ENCODE measurements around the gene NCR1. TPM values are rescaled to one million over a fixed set of nuclear protein-coding genes. Genes with fewer than 3 reads are reported as not detected.
"Not testable (repeated sequence)": the region's sequence is repeated elsewhere in the genome, so short reads cannot be mapped to it uniquely, and the experiment has no call there.

NCR1 gene
- polyA plus RNA-seq, 1 experiment, result not detected

GRCh38 chr19:54889566-54889965 lies 16.4 kb upstream of the NCR1 start:
- CTCF ChIA-PET, result no interaction called here
- Histone ChIP-seq H3K36me3 (ENCODE audit: control insufficient read depth, insufficient read depth, low read length) (no peaks in the 10 kb centered on the region), H3K27me3 (ENCODE audit: control insufficient read depth, insufficient read depth, low read length) (no peaks in the 10 kb centered on the region), H3K4me3 (ENCODE audit: low read depth, low read length) (no peak overlapping the region)
- DNase-seq (ENCODE audit: low read depth), result no peak
- TF ChIP-seq, protein P1, sequence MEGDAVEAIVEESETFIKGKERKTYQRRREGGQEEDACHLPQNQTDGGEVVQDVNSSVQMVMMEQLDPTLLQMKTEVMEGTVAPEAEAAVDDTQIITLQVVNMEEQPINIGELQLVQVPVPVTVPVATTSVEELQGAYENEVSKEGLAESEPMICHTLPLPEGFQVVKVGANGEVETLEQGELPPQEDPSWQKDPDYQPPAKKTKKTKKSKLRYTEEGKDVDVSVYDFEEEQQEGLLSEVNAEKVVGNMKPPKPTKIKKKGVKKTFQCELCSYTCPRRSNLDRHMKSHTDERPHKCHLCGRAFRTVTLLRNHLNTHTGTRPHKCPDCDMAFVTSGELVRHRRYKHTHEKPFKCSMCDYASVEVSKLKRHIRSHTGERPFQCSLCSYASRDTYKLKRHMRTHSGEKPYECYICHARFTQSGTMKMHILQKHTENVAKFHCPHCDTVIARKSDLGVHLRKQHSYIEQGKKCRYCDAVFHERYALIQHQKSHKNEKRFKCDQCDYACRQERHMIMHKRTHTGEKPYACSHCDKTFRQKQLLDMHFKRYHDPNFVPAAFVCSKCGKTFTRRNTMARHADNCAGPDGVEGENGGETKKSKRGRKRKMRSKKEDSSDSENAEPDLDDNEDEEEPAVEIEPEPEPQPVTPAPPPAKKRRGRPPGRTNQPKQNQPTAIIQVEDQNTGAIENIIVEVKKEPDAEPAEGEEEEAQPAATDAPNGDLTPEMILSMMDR (IDR thresholded peaks at IDR 0.05; ENCODE audit: insufficient read depth, low read depth, low read length), result no peak
- POLR2A ChIA-PET, result no interaction called here

GRCh38 chr19:54893406-54893805 lies 12.5 kb upstream of the NCR1 start:
- CTCF ChIA-PET, result no interaction called here

DNA sequence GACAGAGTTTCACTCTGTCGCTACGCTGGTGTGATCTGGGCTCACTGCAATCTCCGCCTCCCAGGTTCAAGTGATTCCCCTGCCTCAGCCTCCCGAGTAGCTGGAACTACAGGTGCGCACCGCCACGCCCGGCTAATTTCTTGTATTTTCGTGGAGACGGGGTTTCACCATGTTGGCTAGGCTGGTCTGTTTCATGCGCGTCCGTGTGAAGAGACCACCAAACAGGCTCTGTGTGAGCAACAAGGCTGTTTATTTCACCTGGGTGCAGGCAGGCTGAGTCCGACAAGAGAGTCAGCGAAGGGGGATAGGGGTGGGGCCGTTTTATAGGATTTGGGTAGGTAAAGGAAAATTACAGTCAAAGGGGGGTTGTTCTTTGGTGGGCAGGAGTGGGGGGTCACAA lies 11.8 kb upstream of the NCR1 start:
- H3K4me3 ChIP-seq (ENCODE audit: low read depth, low read length); CTCF ChIA-PET; H3K27me3 ChIP-seq (ENCODE audit: control insufficient read depth, insufficient read depth, low read length); POLR2A ChIA-PET; H3K36me3 ChIP-seq (ENCODE audit: control insufficient read depth, insufficient read depth, low read length); DNase-seq (ENCODE audit: low read depth): not testable (repeated sequence)

More at GRCh38 chr19:54893406-54893805, 12.5 kb upstream of the NCR1 start:
- Histone ChIP-seq H3K4me3 (ENCODE audit: low read depth, low read length) (no peak overlapping the region), H3K36me3 (ENCODE audit: control insufficient read depth, insufficient read depth, low read length) (no peaks in the 10 kb centered on the region), H3K27me3 (ENCODE audit: control insufficient read depth, insufficient read depth, low read length) (no peaks in the 10 kb centered on the region)
- DNase-seq (ENCODE audit: low read depth), result no peak
- POLR2A ChIA-PET, result no interaction called here
- TF ChIP-seq, protein P1 (IDR thresholded peaks at IDR 0.05; ENCODE audit: insufficient read depth, low read depth, low read length), result no peak

- TF ChIP-seq, protein P1 (IDR thresholded peaks at IDR 0.05; ENCODE audit: insufficient read depth, low read depth, low read length), result no peak
- no peaks in the 10 kb centered on the region for H3K36me3 ChIP-seq (ENCODE audit: control insufficient read depth, insufficient read depth, low read length)
- H3K4me3 ChIP-seq (ENCODE audit: low read depth, low read length), result no peak overlapping the region
- ChIA-PET POLR2A (no interaction called here), CTCF (no interaction called here)
- DNase-seq (ENCODE audit: low read depth), result no peak
- no peaks in the 10 kb centered on the region for H3K27me3 ChIP-seq (ENCODE audit: control insufficient read depth, insufficient read depth, low read length)
Observed at GRCh38 chr19:54896036-54896435, 9.9 kb upstream of the NCR1 start.

- DNase-seq (ENCODE audit: low read depth); H3K4me3 ChIP-seq (ENCODE audit: low read depth, low read length): not testable (repeated sequence)
Observed at GRCh38 chr19:54898685-54899084, 7.3 kb upstream of the NCR1 start.

GRCh38 chr19:54899646-54900045 lies 6.3 kb upstream of the NCR1 start:
- CTCF ChIA-PET; H3K36me3 ChIP-seq (ENCODE audit: control insufficient read depth, insufficient read depth, low read length); POLR2A ChIA-PET; DNase-seq (ENCODE audit: low read depth); H3K27me3 ChIP-seq (ENCODE audit: control insufficient read depth, insufficient read depth, low read length); H3K4me3 ChIP-seq (ENCODE audit: low read depth, low read length): not testable (repeated sequence)

More at GRCh38 chr19:54898685-54899084, 7.3 kb upstream of the NCR1 start:
- H3K36me3 ChIP-seq (ENCODE audit: control insufficient read depth, insufficient read depth, low read length); POLR2A ChIA-PET; H3K27me3 ChIP-seq (ENCODE audit: control insufficient read depth, insufficient read depth, low read length): not testable (repeated sequence)
- CTCF ChIA-PET, result interaction anchor here (0.6 kb wide), 1 partner anchor 27 kb away, joined by 3 read pairs; no protein-coding TSS in a partner anchor

- H3K4me3 ChIP-seq (ENCODE audit: low read depth, low read length); H3K27me3 ChIP-seq (ENCODE audit: control insufficient read depth, insufficient read depth, low read length); DNase-seq (ENCODE audit: low read depth); POLR2A ChIA-PET; H3K36me3 ChIP-seq (ENCODE audit: control insufficient read depth, insufficient read depth, low read length); CTCF ChIA-PET: not testable (repeated sequence)
Observed at GRCh38 chr19:54901153-54901552, 4.8 kb upstream of the NCR1 start.
